Measurements from ENCODE around the gene SYT17.

Gene SYT17

DNA sequence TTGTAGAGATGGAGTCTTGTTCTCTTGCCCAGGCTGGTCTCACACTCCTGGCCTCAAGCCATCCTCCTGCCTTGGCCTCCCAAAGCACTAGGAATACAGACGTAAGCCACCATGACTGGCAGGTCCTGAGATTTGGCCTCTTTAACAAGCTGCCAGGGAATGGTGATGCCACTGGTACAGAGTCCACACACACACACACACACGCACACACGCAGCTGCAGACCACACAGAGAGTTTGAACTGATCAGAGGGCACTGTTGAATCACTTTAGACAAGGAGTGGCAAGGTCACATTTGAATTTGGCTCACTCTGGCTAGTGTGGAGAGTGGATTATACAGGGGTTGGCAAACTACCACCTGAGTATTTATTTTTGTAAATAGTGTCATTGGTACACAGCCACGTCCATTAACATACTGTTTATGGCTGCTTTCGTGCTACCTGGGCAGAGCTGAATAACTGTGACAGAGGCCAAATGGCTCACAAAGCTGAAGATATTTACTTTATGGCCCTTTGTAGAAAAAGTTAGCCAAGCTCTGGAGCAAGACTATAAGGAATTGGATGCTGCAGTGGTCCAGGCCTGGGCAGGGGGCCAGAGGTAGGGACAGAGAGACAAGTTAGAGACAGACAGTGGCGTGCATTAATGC lies 44.4 kb upstream of the SYT17 start:
- Histone ChIP-seq H3K4me1 (ENCODE audit: insufficient read depth, low read length, poor library complexity, severe bottlenecking) (no peaks in the 10 kb centered on the region), H3K9me2 (replicated peaks; ENCODE audit: low read depth, low read length) (no peaks in the 10 kb centered on the region), H3K36me3 (ENCODE audit: insufficient read depth, low read length) (no peaks in the 10 kb centered on the region), H3K9me3 (ENCODE audit: insufficient read depth, low read depth, low read length) (0 out of 2 replicates have a peak, but pooled peaks cover 4% of the 10 kb centered on the region), H3F3A (ENCODE audit: low read depth) (no peaks in the 10 kb centered on the region), H3K4me3 (ENCODE audit: low read length, poor library complexity, severe bottlenecking) (no peak overlapping the region), H3K4me2 (ENCODE audit: low read depth, low read length, poor library complexity, severe bottlenecking) (no peak overlapping the region), H4K20me1 (ENCODE audit: insufficient read depth, low read length, poor library complexity, severe bottlenecking) (no peaks in the 10 kb centered on the region), H3K27me3 (ENCODE audit: insufficient read depth, low read length, poor library complexity, severe bottlenecking) (no peaks in the 10 kb centered on the region), H3K9ac (ENCODE audit: low read depth, low read length, poor library complexity, severe bottlenecking) (no peak overlapping the region), H3K79me2 (ENCODE audit: insufficient read depth, low read length) (no peaks in the 10 kb centered on the region), H2AFZ (ENCODE audit: low read length) (no peak overlapping the region)
- no peak for TF ChIP-seq EZH2phosphoT487 (IDR thresholded peaks at IDR 0.05; ENCODE audit: borderline replicate concordance)
- TF ChIP-seq, protein P1, sequence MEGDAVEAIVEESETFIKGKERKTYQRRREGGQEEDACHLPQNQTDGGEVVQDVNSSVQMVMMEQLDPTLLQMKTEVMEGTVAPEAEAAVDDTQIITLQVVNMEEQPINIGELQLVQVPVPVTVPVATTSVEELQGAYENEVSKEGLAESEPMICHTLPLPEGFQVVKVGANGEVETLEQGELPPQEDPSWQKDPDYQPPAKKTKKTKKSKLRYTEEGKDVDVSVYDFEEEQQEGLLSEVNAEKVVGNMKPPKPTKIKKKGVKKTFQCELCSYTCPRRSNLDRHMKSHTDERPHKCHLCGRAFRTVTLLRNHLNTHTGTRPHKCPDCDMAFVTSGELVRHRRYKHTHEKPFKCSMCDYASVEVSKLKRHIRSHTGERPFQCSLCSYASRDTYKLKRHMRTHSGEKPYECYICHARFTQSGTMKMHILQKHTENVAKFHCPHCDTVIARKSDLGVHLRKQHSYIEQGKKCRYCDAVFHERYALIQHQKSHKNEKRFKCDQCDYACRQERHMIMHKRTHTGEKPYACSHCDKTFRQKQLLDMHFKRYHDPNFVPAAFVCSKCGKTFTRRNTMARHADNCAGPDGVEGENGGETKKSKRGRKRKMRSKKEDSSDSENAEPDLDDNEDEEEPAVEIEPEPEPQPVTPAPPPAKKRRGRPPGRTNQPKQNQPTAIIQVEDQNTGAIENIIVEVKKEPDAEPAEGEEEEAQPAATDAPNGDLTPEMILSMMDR (conservative IDR thresholded peaks at IDR 0.05; ENCODE audit: low read length), result no peak

DNA sequence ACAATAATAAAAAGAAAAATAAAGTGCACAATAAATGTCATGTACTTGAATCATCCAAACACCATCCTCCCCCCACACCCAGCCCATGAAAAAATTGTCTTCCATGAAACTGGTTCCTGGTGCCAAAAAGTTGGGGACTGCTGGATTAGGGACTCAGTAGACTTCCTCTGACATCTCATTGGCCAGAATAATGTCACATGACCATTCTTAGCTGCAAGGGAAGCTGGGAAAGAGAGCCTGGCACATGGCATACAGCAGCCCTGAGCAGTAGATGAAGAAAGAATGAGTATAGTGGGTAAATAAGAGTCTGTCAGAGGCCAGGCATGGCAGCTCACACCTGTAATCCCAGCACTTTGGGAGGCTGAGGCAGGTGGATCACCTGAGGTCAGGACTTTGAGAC lies 41.7 kb upstream of the SYT17 start:
- H3K9me3 ChIP-seq (ENCODE audit: insufficient read depth, low read depth, low read length), result 0 out of 2 replicates have a peak, but pooled peaks cover 4% of the 10 kb centered on the region
- H2AFZ ChIP-seq (ENCODE audit: low read length), result no peak overlapping the region
- H4K20me1 ChIP-seq (ENCODE audit: insufficient read depth, low read length, poor library complexity, severe bottlenecking), result no peaks in the 10 kb centered on the region
- no peak overlapping the region for H3K4me2 ChIP-seq (ENCODE audit: low read depth, low read length, poor library complexity, severe bottlenecking)
- no peaks in the 10 kb centered on the region for H3F3A ChIP-seq (ENCODE audit: low read depth)
- H3K27me3 ChIP-seq (ENCODE audit: insufficient read depth, low read length, poor library complexity, severe bottlenecking), result no peaks in the 10 kb centered on the region
- H3K4me1 ChIP-seq (ENCODE audit: insufficient read depth, low read length, poor library complexity, severe bottlenecking), result peaks cover 13% of the 10 kb centered on the region
- no peaks in the 10 kb centered on the region for H3K36me3 ChIP-seq (ENCODE audit: insufficient read depth, low read length)
- no peaks in the 10 kb centered on the region for H3K9me2 ChIP-seq (replicated peaks; ENCODE audit: low read depth, low read length)
- no peak overlapping the region for H3K9ac ChIP-seq (ENCODE audit: low read depth, low read length, poor library complexity, severe bottlenecking)
- H3K79me2 ChIP-seq (ENCODE audit: insufficient read depth, low read length), result no peaks in the 10 kb centered on the region
- no peak for TF ChIP-seq EZH2phosphoT487 (IDR thresholded peaks at IDR 0.05; ENCODE audit: borderline replicate concordance)
- TF ChIP-seq, protein P1 (conservative IDR thresholded peaks at IDR 0.05; ENCODE audit: low read length), result no peak
- H3K4me3 ChIP-seq (ENCODE audit: low read length, poor library complexity, severe bottlenecking), result no peak overlapping the region

DNA sequence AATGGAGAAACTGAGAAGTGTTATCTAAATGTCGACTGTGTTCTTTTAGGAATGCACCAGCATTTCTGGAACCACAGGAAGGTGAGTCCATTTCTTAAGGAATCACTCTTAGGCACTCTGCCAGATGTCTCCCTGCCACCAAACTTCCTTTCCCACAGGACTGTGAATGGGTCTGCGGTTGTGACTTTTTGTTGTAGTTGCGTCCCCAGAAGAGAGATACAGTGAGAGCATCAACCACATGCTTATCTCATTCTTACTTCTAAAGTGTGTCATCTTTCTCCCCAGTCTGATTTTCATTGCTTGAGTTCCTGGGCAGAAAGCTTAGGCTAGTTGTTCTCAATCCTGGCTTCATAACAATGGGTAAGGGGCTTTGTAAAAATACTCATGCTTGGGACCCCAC lies 40.8 kb upstream of the SYT17 start:
- Histone ChIP-seq H3K36me3 (ENCODE audit: insufficient read depth, low read length) (no peaks in the 10 kb centered on the region), H3K9ac (ENCODE audit: low read depth, low read length, poor library complexity, severe bottlenecking) (no peak overlapping the region), H3F3A (ENCODE audit: low read depth) (no peaks in the 10 kb centered on the region), H3K9me3 (ENCODE audit: insufficient read depth, low read depth, low read length) (0 out of 2 replicates have a peak, but pooled peaks cover 4% of the 10 kb centered on the region), H3K4me1 (ENCODE audit: insufficient read depth, low read length, poor library complexity, severe bottlenecking) (peaks cover 13% of the 10 kb centered on the region), H3K4me3 (ENCODE audit: low read length, poor library complexity, severe bottlenecking) (no peak overlapping the region), H3K9me2 (replicated peaks; ENCODE audit: low read depth, low read length) (no peaks in the 10 kb centered on the region), H3K27me3 (ENCODE audit: insufficient read depth, low read length, poor library complexity, severe bottlenecking) (no peaks in the 10 kb centered on the region), H3K4me2 (ENCODE audit: low read depth, low read length, poor library complexity, severe bottlenecking) (no peak overlapping the region), H3K79me2 (ENCODE audit: insufficient read depth, low read length) (no peaks in the 10 kb centered on the region), H2AFZ (ENCODE audit: low read length) (no peak overlapping the region), H4K20me1 (ENCODE audit: insufficient read depth, low read length, poor library complexity, severe bottlenecking) (no peaks in the 10 kb centered on the region)
- no peak for TF ChIP-seq EZH2phosphoT487 (IDR thresholded peaks at IDR 0.05; ENCODE audit: borderline replicate concordance)
- TF ChIP-seq, protein P1 (conservative IDR thresholded peaks at IDR 0.05; ENCODE audit: low read length), result no peak

Data from Loucy (cell line).